Fibroblast of pulmonary artery (primary cell): ENCODE measurements around the gene CD24.

Experiments used
- DNase-seq: peaks from one replicate; pipeline ENCODE4 v3.0.0-alpha.2; 2010; ENCODE audit warnings: low read depth
- H3K4me3 ChIP-seq: replicated peaks from 2 replicates; pipeline ENCODE4 v1.5.1; 2011; ENCODE audit warnings: low read depth, mild to moderate bottlenecking, control low read depth, low read length, moderate library complexity
- TF ChIP-seq, protein P1 (sequence below): IDR thresholded peaks from 2 replicates; pipeline ENCODE4 v1.5.1; 2011; ENCODE audit warnings: mild to moderate bottlenecking, control low read depth, low read length, inconsistent platforms; ENCODE audit errors: missing control alignments

Gene CD24

DNA sequence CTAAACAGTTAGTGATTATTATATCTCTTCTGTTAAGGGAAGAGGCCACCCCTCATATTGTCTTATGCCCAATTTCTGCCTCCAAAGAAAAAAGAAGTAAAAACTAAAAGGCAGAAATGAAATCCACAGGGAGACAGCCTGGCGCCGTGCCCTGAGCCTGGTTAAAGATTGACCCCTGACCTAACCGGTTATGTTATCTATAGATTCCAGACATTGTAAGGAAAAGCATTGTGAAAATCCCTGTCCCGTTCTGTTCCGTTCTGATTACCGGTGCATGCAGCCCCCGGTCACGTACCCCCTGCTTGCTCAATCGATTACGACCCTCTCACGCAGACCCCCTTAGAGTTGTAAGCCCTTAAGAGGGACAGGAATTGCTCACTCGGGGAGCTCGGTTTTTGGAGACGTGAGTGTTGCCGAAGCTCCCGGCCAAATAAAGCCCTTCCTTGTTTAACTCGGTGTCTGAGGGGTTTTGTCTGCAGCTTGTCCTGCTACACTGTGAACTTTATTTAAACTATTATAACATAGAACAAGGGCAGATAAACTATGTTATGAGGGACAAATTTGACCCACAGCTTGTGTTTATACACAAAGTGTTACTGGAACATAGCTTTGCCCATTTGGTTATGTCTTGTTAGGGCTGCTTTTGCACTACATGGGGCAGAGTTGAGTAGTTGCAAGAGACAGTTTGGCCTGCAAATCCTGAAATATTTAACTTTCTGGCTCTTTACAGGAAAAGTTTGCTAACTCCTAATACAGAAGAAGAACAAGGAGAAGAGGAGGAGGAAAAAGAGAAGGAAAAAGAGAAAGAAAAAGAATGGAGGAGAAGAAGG is 49.6 kb downstream of the CD24 start:
- H3K4me3 ChIP-seq = no peak overlapping the region
- TF ChIP-seq, protein P1, sequence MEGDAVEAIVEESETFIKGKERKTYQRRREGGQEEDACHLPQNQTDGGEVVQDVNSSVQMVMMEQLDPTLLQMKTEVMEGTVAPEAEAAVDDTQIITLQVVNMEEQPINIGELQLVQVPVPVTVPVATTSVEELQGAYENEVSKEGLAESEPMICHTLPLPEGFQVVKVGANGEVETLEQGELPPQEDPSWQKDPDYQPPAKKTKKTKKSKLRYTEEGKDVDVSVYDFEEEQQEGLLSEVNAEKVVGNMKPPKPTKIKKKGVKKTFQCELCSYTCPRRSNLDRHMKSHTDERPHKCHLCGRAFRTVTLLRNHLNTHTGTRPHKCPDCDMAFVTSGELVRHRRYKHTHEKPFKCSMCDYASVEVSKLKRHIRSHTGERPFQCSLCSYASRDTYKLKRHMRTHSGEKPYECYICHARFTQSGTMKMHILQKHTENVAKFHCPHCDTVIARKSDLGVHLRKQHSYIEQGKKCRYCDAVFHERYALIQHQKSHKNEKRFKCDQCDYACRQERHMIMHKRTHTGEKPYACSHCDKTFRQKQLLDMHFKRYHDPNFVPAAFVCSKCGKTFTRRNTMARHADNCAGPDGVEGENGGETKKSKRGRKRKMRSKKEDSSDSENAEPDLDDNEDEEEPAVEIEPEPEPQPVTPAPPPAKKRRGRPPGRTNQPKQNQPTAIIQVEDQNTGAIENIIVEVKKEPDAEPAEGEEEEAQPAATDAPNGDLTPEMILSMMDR = no peak
- no peak for DNase-seq

DNA sequence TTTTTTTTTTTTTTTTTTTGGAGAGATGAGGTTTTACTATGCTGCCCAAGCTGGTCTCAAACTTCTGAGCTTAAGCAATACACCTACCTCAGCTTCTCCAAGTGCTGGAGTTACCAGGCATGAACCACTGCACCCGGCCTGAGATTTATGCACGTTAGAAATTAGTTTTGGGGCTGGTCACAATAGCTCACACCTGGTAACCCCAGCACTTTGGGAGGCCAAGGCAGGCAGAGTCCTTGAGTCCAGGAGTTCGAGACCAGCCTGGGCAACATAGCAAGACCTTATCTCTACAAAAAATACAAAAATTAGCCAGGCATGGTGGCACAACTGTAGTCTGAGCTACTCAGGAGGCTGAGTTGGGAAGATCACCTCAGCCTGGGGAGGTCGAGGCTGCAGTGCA is 51.9 kb downstream of the CD24 start:
- TF ChIP-seq, protein P1 = no peak
- no peak for DNase-seq
- no peak overlapping the region for H3K4me3 ChIP-seq
